Left lobe of liver (tissue), 2 donors: ENCODE data around the gene DOCK1. TPM values are rescaled to one million over a fixed set of nuclear protein-coding genes. Genes with fewer than 3 reads are reported as not detected.
"Not testable (repeated sequence)": the region's sequence is repeated elsewhere in the genome, so short reads cannot be mapped to it uniquely, and the experiment has no call there.

Source experiments
- ATAC-seq: fragments of 200-7000 bp; cut with Tn5 transposase; one replicate; pipeline ENCODE4 v1.9.1; 2020; ENCODE audit warnings: mild to moderate bottlenecking, moderate library complexity
- DNase-seq: peaks from one replicate; pipeline ENCODE4 v3.0.0-alpha.2; 2020; ENCODE audit warnings: low spot score
- total RNA-seq: library from RNA; stranded (reverse); gene quantifications from one replicate; pipeline ENCODE4 v1.2.1, GENCODE V29; 2021
- donor health status: DM: no; HTN: no; CAD: no; lungs with moderate emphysema.
- donor health status: DM: no; HTN: yes; CAD: no.

Gene DOCK1
- total RNA-seq, 1 donor from 2014 or later, result 14.7 TPM

GRCh38 chr10:126902157-126902556 is 3.1 kb upstream of the DOCK1 start:
- DNase-seq (no peak), ATAC-seq (no peak)

- DNase-seq, result no peak
- no peak for ATAC-seq
These were observed 1.4 kb upstream of the DOCK1 start for GRCh38 chr10:126903656-126904360.

GRCh38 chr10:126904516-126904817 is 761 bp upstream of the DOCK1 start:
- DNase-seq, result no peak
- ATAC-seq, result peak; percentile 17

- DNase-seq (no peak), ATAC-seq (peak; percentile 44)
These were observed 812 bp downstream of the DOCK1 start for GRCh38 chr10:126905776-126906703.

GRCh38 chr10:126906704-126907422 is 1.6 kb downstream of the DOCK1 start:
- DNase-seq (no peak), ATAC-seq (no peak)

- ATAC-seq, result no peak
- no peak for DNase-seq
These were observed 2.3 kb downstream of the DOCK1 start for GRCh38 chr10:126907423-126907970.

GRCh38 chr10:126908225-126908624 is 3.0 kb downstream of the DOCK1 start:
- DNase-seq, result no peak
- no peak for ATAC-seq

GRCh38 chr10:126908729-126909128 is 3.5 kb downstream of the DOCK1 start:
- DNase-seq (no peak), ATAC-seq (no peak)

GRCh38 chr10:126909147-126909546 is 3.9 kb downstream of the DOCK1 start:
- ATAC-seq (no peak), DNase-seq (no peak)

GRCh38 chr10:126910196-126910595 is 5.0 kb downstream of the DOCK1 start:
- no peak for ATAC-seq
- DNase-seq, result no peak

GRCh38 chr10:126910798-126911197 is 5.6 kb downstream of the DOCK1 start:
- no peak for ATAC-seq
- no peak for DNase-seq

GRCh38 chr10:126911301-126911700 is 6.1 kb downstream of the DOCK1 start:
- DNase-seq, result no peak
- no peak for ATAC-seq

GRCh38 chr10:126913316-126913715 is 8.1 kb downstream of the DOCK1 start:
- DNase-seq (no peak), ATAC-seq (no peak)

- ATAC-seq (no peak), DNase-seq (no peak)
These were observed 9.3 kb downstream of the DOCK1 start for GRCh38 chr10:126914561-126914960.

- not testable (repeated sequence) for DNase-seq, ATAC-seq
These were observed 11.7 kb downstream of the DOCK1 start for GRCh38 chr10:126916952-126917351.

GRCh38 chr10:126917375-126917774 is 12.1 kb downstream of the DOCK1 start:
- peak; percentile 71 for DNase-seq
- ATAC-seq, result peak; percentile 81

GRCh38 chr10:126917975-126918908 is 13.0 kb downstream of the DOCK1 start:
- DNase-seq (peak; percentile 80), ATAC-seq (peak; percentile 97)

- ATAC-seq, result no peak
- DNase-seq, result no peak
These were observed 14.2 kb downstream of the DOCK1 start for GRCh38 chr10:126919426-126919825.

GRCh38 chr10:126921162-126921561 is 15.9 kb downstream of the DOCK1 start:
- ATAC-seq (no peak), DNase-seq (no peak)

- DNase-seq, result no peak
- ATAC-seq, result no peak
These were observed 16.8 kb downstream of the DOCK1 start for GRCh38 chr10:126921974-126922525.
